Measurements from ENCODE around the gene VSIG10L. TPM values are rescaled to one million over a fixed set of nuclear protein-coding genes. Genes with fewer than 3 reads are reported as not detected.

VSIG10L gene
- total RNA-seq, 1 experiment from 2014 or later, result 3.5 TPM

DNA sequence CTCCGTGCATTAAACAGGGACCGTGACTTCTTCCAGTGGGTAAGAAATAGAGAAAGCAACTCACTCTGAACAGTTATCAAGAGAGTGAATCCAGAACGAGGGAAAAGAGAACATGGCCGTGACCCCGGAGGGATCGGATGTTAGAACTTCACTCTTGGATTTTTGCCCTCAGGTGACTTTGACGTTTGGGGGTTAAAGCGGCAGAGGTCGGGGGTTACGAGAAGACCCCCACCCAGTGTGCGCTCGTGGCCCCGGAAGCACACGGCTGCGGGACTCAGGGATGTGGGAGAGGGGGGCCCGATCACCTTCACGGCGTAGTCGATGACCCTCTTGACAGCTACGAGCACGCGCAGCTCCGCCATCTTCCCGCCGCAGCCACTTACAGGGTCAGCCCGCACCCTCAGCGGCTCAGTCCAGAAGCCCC is 24.0 kb upstream of the VSIG10L start, which contains the start of gene ETFB:
Gene ETFB (minus strand): TSS at position 424 of the 424 bp plus-strand sequence. CDS start 62 bp downstream, at position 362.
- peak within 1 kb of the TSS; percentile 71 for H2AFZ ChIP-seq (ENCODE audit: low read length)
- ATAC-seq, result no peak
- no peaks in the 10 kb centered on the region for H3K27me3 ChIP-seq (ENCODE audit: low read length)
- H3K9ac ChIP-seq (ENCODE audit: low read length), result peak within 1 kb of the TSS; percentile 96
- no peaks in the 10 kb centered on the region for H4K20me1 ChIP-seq (ENCODE audit: low read length)
- H3F3A ChIP-seq (ENCODE audit: low read length, unreplicated experiment), result peaks cover 4% of the 10 kb centered on the region
- H3K4me1 ChIP-seq (ENCODE audit: insufficient read depth, low read length), result peaks cover 47% of the 10 kb centered on the region
- intact Hi-C loops (cut with micrococcal nuclease), result no loop called here
- H3K36me3 ChIP-seq (ENCODE audit: low read depth, low read length), result no peaks in the 10 kb centered on the region
- H3K27ac ChIP-seq (ENCODE audit: low read length), result peak within 1 kb of the TSS; percentile 96
- peak; percentile 14 for DNase-seq
- TF ChIP-seq EZH2 (IDR thresholded peaks at IDR 0.05; ENCODE audit: low read length, unreplicated experiment) (no peak), EZH2phosphoT487 (IDR thresholded peaks at IDR 0.05; ENCODE audit: borderline replicate concordance, low read length) (no peak)
- TF ChIP-seq, protein P1, sequence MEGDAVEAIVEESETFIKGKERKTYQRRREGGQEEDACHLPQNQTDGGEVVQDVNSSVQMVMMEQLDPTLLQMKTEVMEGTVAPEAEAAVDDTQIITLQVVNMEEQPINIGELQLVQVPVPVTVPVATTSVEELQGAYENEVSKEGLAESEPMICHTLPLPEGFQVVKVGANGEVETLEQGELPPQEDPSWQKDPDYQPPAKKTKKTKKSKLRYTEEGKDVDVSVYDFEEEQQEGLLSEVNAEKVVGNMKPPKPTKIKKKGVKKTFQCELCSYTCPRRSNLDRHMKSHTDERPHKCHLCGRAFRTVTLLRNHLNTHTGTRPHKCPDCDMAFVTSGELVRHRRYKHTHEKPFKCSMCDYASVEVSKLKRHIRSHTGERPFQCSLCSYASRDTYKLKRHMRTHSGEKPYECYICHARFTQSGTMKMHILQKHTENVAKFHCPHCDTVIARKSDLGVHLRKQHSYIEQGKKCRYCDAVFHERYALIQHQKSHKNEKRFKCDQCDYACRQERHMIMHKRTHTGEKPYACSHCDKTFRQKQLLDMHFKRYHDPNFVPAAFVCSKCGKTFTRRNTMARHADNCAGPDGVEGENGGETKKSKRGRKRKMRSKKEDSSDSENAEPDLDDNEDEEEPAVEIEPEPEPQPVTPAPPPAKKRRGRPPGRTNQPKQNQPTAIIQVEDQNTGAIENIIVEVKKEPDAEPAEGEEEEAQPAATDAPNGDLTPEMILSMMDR (conservative IDR thresholded peaks at IDR 0.05; ENCODE audit: low read depth, low read length), result no peak
- peak within 1 kb of the TSS; percentile 95 for H3K4me2 ChIP-seq (ENCODE audit: low read length)
- H3K9me2 ChIP-seq (replicated peaks; ENCODE audit: low read length), result no peaks in the 10 kb centered on the region
- H3K9me3 ChIP-seq (ENCODE audit: low read length), result no peaks in the 10 kb centered on the region
- POLR2A ChIA-PET (ENCODE audit: unreplicated experiment), result interaction anchor here (2.5 kb wide), 1 partner anchor 26 kb away, joined by 20 read pairs; no protein-coding TSS in a partner anchor
- peaks cover 47% of the 10 kb centered on the region for H3K79me2 ChIP-seq (ENCODE audit: low read length)
- BruUV-seq (replicated peaks), result TSS peak; percentile 87
- peak within 1 kb of the TSS; percentile 87 for H3K4me3 ChIP-seq (ENCODE audit: low read length)
- CTCF ChIA-PET, result interaction anchor here (1.0 kb wide), 1 partner anchor 26 kb away, joined by 3 read pairs; no protein-coding TSS in a partner anchor

DNA sequence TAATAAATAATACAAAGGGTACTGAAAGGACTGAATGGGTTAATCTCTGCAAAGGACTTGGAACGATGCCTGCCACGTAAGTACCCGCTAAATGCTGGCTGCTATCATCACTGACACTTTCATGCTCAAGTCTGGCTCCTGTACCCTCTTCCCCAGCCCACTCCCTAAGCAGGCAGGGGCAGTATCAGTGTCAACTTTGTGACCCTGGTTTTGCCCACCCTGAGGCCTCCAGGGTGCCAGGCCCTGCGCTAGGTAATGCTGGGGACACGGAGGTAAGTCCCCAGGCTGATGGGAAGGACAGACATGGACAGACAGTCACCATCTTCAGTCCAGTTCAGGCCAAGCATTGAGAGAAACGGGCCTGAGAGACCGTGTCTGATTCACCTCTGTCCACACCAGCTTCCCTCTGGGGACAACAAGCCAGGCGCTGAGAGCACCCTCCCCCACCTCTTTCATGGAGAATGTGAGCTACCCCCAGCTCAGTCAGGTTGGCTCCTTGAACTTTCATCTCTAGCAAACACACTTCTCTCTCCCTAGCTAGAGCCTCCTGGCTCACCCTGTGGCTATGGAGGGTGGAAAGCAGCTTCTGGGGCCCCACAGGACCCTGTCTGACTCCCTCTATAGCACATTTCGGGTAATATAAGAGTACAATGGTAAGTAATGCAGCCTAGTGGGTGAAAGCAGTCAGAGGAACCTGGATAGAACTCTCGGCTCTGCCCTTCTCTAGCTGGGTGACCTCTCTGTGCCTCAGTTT is 23.4 kb upstream of the VSIG10L start:
- ATAC-seq (peak; percentile 0; the same call in 1 of the 2 replicates), DNase-seq (peak; percentile 60)
- H3K9ac ChIP-seq (ENCODE audit: low read length), result peak overlapping the region; percentile 96
- H3K79me2 ChIP-seq (ENCODE audit: low read length), result peaks cover 50% of the 10 kb centered on the region
- peak overlapping the region; percentile 65 for H2AFZ ChIP-seq (ENCODE audit: low read length)
- peaks cover 4% of the 10 kb centered on the region for H3F3A ChIP-seq (ENCODE audit: low read length, unreplicated experiment)
- no peak for TF ChIP-seq EZH2phosphoT487 (IDR thresholded peaks at IDR 0.05; ENCODE audit: borderline replicate concordance, low read length)
- TF ChIP-seq, protein P1 (conservative IDR thresholded peaks at IDR 0.05; ENCODE audit: low read depth, low read length), result no peak; the same call in 1 of the 2 replicates
- TF ChIP-seq EZH2 (IDR thresholded peaks at IDR 0.05; ENCODE audit: low read length, unreplicated experiment), result no peak
- BruUV-seq (replicated peaks), result no TSS peak
- H3K4me2 ChIP-seq (ENCODE audit: low read length), result peak overlapping the region; percentile 89
- no peaks in the 10 kb centered on the region for H3K36me3 ChIP-seq (ENCODE audit: low read depth, low read length)
- H3K9me3 ChIP-seq (ENCODE audit: low read length), result no peaks in the 10 kb centered on the region
- ChIA-PET POLR2A (ENCODE audit: unreplicated experiment) (interaction anchor here (2.5 kb wide), 1 partner anchor 26 kb away, joined by 20 read pairs; no protein-coding TSS in a partner anchor), CTCF (interaction anchor here (0.6 to 1.0 kb wide), 3 partner anchors 13 to 106 kb away, joined by 3 to 4 read pairs (median 3); no protein-coding TSS in a partner anchor)
- H3K9me2 ChIP-seq (replicated peaks; ENCODE audit: low read length), result no peaks in the 10 kb centered on the region
- no peaks in the 10 kb centered on the region for H3K27me3 ChIP-seq (ENCODE audit: low read length)
- H4K20me1 ChIP-seq (ENCODE audit: low read length), result no peaks in the 10 kb centered on the region
- peak overlapping the region; percentile 96 for H3K27ac ChIP-seq (ENCODE audit: low read length)
- peak overlapping the region; percentile 87 for H3K4me3 ChIP-seq (ENCODE audit: low read length)
- intact Hi-C loops (cut with micrococcal nuclease), result no loop called here
- H3K4me1 ChIP-seq (ENCODE audit: insufficient read depth, low read length), result peaks cover 48% of the 10 kb centered on the region
